ENCODE measurements around the gene SORBS1. TPM values are rescaled to one million over a fixed set of nuclear protein-coding genes. Genes with fewer than 3 reads are reported as not detected.

Gene SORBS1
- total and polyA plus RNA-seq, 2 experiments from 2014 or later, result 0.65 to 1.2 TPM

DNA sequence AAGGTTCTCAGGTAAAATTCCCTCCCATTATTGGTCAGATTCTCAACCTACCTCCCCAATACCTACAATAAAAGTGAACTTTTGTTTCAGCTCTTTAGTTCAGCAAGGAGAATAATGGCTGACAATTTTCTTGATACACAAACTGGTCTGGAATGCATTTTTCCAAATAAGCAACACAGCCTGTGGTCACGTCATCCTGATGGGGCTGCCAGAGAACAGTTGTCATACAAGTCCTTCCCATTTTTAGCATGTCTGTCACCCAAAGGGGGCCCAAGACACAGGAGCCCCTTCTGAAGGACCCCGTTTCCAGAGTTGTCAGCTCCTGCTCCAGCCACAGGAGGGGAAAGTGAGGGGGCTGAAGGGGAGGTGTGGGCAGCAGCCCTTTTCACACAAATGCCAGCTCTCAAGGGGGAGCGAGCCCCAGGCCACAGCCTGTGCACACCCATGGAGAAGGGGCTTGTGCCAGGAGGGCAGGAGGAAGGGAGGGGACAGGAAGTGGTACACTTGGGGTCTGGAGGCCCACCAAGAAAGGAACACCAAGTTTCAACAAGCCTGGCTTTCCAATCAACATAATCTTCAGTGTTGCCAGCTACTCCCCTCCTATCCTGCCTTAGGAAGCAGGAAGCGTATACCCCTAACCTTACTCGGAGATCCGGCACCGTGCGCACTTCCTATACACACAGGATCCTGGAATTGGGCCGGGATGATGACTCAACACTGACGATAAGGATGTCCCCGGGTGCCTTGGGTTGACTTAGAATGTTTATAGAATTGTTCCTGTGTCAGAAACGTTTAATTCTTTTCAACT lies 227.0 kb downstream of the SORBS1 start:
- Histone ChIP-seq H3K4me1 (ENCODE audit: insufficient read depth) (peaks cover 20% of the 10 kb centered on the region), H3F3A (ENCODE audit: insufficient read depth) (0 out of 2 replicates have a peak, but pooled peaks cover 20% of the 10 kb centered on the region), H3K9ac (peak overlapping the region; percentile 75), H3K36me3 (ENCODE audit: low read depth) (no peaks in the 10 kb centered on the region), H3K4me2 (ENCODE audit: unreplicated experiment) (peak overlapping the region; percentile 70), H4K20me1 (ENCODE audit: insufficient read depth) (no peaks in the 10 kb centered on the region), H3K27me3 (replicated peaks; ENCODE audit: insufficient read depth) (no peaks in the 10 kb centered on the region), H3K9me2 (ENCODE audit: insufficient read depth) (no peaks in the 10 kb centered on the region), H3K4me3 (peak overlapping the region; percentile 12; the same call in 1 of the 2 replicates), H3K9me3 (ENCODE audit: low read depth) (no peaks in the 10 kb centered on the region), H3K27ac (peak overlapping the region; percentile 92), H3K79me2 (ENCODE audit: insufficient read depth) (no peaks in the 10 kb centered on the region), H2AFZ (peak overlapping the region; percentile 90)
- WGBS, 2 experiments (ENCODE audit: low coverage in 1 of 2, low lambda C conversion rate in 2 of 2, missing lambda C conversion rate in 2 of 2), result 13% methylated on average over 12 of the region's 12 CpGs
- in situ Hi-C loops (cut with MboI), result no loop called here
- DNase-seq, result peak; percentile 92
- no peak for TF ChIP-seq EZH2phosphoT487 (IDR thresholded peaks at IDR 0.05; ENCODE audit: insufficient read depth, low read depth)

- Histone ChIP-seq H3F3A (ENCODE audit: insufficient read depth) (0 out of 2 replicates have a peak, but pooled peaks cover 20% of the 10 kb centered on the region), H3K9me3 (ENCODE audit: low read depth) (no peaks in the 10 kb centered on the region), H3K9ac (no peak overlapping the region), H3K4me2 (ENCODE audit: unreplicated experiment) (no peak overlapping the region), H3K27ac (no peak overlapping the region), H4K20me1 (ENCODE audit: insufficient read depth) (no peaks in the 10 kb centered on the region), H3K36me3 (ENCODE audit: low read depth) (no peaks in the 10 kb centered on the region), H3K27me3 (replicated peaks; ENCODE audit: insufficient read depth) (no peaks in the 10 kb centered on the region), H3K4me3 (no peak overlapping the region), H3K9me2 (ENCODE audit: insufficient read depth) (no peaks in the 10 kb centered on the region), H2AFZ (no peak overlapping the region), H3K4me1 (ENCODE audit: insufficient read depth) (peaks cover 20% of the 10 kb centered on the region), H3K79me2 (ENCODE audit: insufficient read depth) (no peaks in the 10 kb centered on the region)
- TF ChIP-seq EZH2 (IDR thresholded peaks at IDR 0.05; ENCODE audit: insufficient read depth, poor library complexity, severe bottlenecking) (no peak), EZH2phosphoT487 (IDR thresholded peaks at IDR 0.05; ENCODE audit: insufficient read depth, low read depth) (no peak)
- WGBS, 2 experiments (ENCODE audit: low coverage in 1 of 2, low lambda C conversion rate in 2 of 2, missing lambda C conversion rate in 2 of 2), result 97 to 98% methylated on average over 4 of the region's 4 CpGs
- in situ Hi-C loops (cut with MboI), result no loop called here
- DNase-seq, result no peak
Measured at GRCh38 chr10:95332666-95333249, 228.4 kb downstream of the SORBS1 start.

GRCh38 chr10:95331596-95332130 lies 229.5 kb downstream of the SORBS1 start:
- Histone ChIP-seq H2AFZ (no peak overlapping the region), H3K9ac (no peak overlapping the region), H3K9me2 (ENCODE audit: insufficient read depth) (no peaks in the 10 kb centered on the region), H3K79me2 (ENCODE audit: insufficient read depth) (no peaks in the 10 kb centered on the region), H3K9me3 (ENCODE audit: low read depth) (no peaks in the 10 kb centered on the region), H3K36me3 (ENCODE audit: low read depth) (no peaks in the 10 kb centered on the region), H3K4me3 (no peak overlapping the region), H3K4me1 (ENCODE audit: insufficient read depth) (peaks cover 20% of the 10 kb centered on the region), H3K27ac (no peak overlapping the region), H3F3A (ENCODE audit: insufficient read depth) (0 out of 2 replicates have a peak, but pooled peaks cover 20% of the 10 kb centered on the region), H3K27me3 (replicated peaks; ENCODE audit: insufficient read depth) (no peaks in the 10 kb centered on the region), H4K20me1 (ENCODE audit: insufficient read depth) (no peaks in the 10 kb centered on the region), H3K4me2 (ENCODE audit: unreplicated experiment) (no peak overlapping the region)
- WGBS, 2 experiments (ENCODE audit: low coverage in 1 of 2, low lambda C conversion rate in 2 of 2, missing lambda C conversion rate in 2 of 2), result 85 to 88% methylated on average over 3 of the region's 3 CpGs
- TF ChIP-seq EZH2 (IDR thresholded peaks at IDR 0.05; ENCODE audit: insufficient read depth, poor library complexity, severe bottlenecking), result no peak
- TF ChIP-seq EZH2phosphoT487 (IDR thresholded peaks at IDR 0.05; ENCODE audit: insufficient read depth, low read depth), result no peak
- in situ Hi-C loops (cut with MboI), result no loop called here
- DNase-seq, result no peak

- Histone ChIP-seq H3F3A (ENCODE audit: insufficient read depth) (0 out of 2 replicates have a peak, but pooled peaks cover 20% of the 10 kb centered on the region), H3K9me3 (ENCODE audit: low read depth) (no peaks in the 10 kb centered on the region), H3K79me2 (ENCODE audit: insufficient read depth) (no peaks in the 10 kb centered on the region), H3K4me2 (ENCODE audit: unreplicated experiment) (no peak overlapping the region), H3K9ac (no peak overlapping the region), H3K27ac (no peak overlapping the region), H3K9me2 (ENCODE audit: insufficient read depth) (no peaks in the 10 kb centered on the region), H2AFZ (no peak overlapping the region), H3K4me1 (ENCODE audit: insufficient read depth) (peaks cover 20% of the 10 kb centered on the region), H3K4me3 (no peak overlapping the region), H4K20me1 (ENCODE audit: insufficient read depth) (no peaks in the 10 kb centered on the region), H3K36me3 (ENCODE audit: low read depth) (no peaks in the 10 kb centered on the region), H3K27me3 (replicated peaks; ENCODE audit: insufficient read depth) (no peaks in the 10 kb centered on the region)
- in situ Hi-C loops (cut with MboI), result no loop called here
- 97 to 100% methylated on average over 1 of the region's 1 CpG for WGBS, 2 experiments (ENCODE audit: low coverage in 1 of 2, low lambda C conversion rate in 2 of 2, missing lambda C conversion rate in 2 of 2)
- TF ChIP-seq EZH2phosphoT487 (IDR thresholded peaks at IDR 0.05; ENCODE audit: insufficient read depth, low read depth), result no peak
- TF ChIP-seq EZH2 (IDR thresholded peaks at IDR 0.05; ENCODE audit: insufficient read depth, poor library complexity, severe bottlenecking), result no peak
- no peak for DNase-seq
Measured at GRCh38 chr10:95330966-95331453, 230.2 kb downstream of the SORBS1 start.

Measured in GM23248 (cell line).